GM18951 (cell line): ENCODE data around the gene DPP4.

ENCODE experiments used
- POLR2A ChIP-seq: IDR thresholded peaks from 4 replicates; pipeline ENCODE4 v1.6.1; 2011; ENCODE audit warnings: mild to moderate bottlenecking; ENCODE audit not compliant: insufficient read length, insufficient read depth; ENCODE audit errors: extremely low read depth
- in situ Hi-C: fragments of 300-500 bp; cut with MboI; formaldehyde crosslinking; loops from one replicate; pipeline ENCODE4 v1.12.0; 2022; ENCODE audit warnings: low sequenced_read_pairs, mixed read lengths, inconsistent platforms; ENCODE audit not compliant: unreplicated experiment

The DPP4 gene

DNA sequence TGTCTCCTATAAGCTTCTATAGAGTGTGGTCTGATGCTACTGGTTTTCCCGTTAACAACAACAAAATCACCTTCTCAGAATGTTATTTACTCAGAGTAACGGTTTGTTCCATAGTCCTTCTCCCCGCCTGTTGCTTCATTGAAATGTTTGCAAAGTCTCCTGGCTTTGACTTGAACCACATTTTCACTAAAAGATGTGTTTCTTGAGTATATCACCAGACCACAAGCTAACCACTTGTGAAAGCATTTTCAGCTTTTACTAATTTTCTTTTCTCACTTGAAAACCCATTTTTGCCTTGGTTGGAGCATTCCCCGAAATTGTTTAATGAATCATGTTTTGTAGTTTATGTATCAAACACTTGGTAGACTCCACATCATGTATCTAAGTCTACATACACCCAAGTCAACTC, 121.2 kb downstream of the DPP4 start:
- in situ Hi-C loops, result no loop called here
- TF ChIP-seq POLR2A, result no peak

DNA sequence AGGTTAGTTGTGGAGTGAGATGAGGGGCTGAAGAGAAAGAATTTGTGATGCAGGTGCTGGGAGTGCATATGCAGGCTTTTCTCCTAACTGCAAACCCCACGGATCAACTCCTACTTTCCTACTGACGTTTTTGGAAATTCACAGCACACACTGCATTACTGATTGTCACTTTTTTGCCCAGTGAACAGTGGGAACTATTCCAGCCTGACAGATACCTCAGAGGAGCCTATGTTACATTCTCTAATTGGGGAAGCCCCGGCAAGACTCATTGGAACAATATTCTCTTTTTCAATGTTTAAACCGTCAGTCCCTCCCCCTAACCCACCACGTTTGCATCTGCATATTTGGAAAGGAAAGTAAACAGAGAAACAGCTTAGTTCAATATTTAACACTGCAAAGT, 126.2 kb downstream of the DPP4 start:
- in situ Hi-C loops, result loop anchor here (5.0 kb wide), 1 partner anchor 361 kb away; no protein-coding TSS in a partner anchor
- no peak for TF ChIP-seq POLR2A

DNA sequence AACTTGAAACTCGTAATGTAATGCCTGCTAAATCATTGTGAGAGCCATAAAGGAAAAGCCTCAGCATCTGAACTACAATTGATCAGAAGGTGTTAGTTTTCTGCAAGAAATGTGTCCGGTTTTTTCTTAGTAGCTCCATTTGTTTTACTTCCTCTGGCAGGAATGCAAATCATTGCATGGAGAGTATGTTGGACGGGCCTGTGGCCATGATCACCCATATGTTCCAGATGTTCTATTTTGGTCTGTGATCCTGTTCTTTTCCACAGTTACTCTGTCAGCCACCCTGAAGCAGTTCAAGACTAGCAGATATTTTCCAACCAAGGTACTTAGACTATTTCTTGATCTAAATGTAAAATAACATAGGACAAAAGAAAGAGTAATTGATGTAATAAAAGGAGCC, 126.6 kb downstream of the DPP4 start:
- no peak for TF ChIP-seq POLR2A
- in situ Hi-C loops, result loop anchor here (5.0 kb wide), 1 partner anchor 360 kb away; no protein-coding TSS in a partner anchor

DNA sequence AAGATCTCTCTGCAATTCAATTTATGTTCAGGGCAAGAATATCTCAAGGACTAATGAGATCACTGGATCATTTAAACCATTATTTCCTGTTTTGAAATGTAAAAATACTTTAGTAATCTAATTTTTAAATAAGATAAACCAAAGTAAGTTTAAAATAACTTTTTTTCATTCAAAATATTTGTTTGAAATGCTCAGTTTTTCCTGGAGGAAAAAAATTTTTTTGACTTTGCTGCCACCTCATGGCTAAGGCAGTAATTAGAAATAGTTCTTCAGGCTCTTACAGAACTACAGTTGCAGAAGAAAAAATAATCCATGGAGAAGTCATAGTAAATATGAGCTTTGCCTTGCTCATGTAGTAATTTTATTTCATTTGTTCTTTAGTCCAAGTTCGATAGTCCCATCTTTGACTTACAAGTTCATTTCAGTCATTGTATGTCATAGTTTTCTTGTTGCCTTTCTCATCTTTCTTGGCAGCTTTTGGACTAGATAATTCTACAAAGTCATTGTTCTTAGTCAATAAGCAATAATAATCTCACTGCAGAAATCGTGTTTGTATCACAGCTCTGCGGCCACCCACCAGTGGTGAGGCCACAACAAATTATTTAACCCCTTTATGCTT, 127.4 kb downstream of the DPP4 start:
- TF ChIP-seq POLR2A, result no peak
- in situ Hi-C loops, result loop anchor here (5.0 kb wide), 1 partner anchor 359 kb away; no protein-coding TSS in a partner anchor

DNA sequence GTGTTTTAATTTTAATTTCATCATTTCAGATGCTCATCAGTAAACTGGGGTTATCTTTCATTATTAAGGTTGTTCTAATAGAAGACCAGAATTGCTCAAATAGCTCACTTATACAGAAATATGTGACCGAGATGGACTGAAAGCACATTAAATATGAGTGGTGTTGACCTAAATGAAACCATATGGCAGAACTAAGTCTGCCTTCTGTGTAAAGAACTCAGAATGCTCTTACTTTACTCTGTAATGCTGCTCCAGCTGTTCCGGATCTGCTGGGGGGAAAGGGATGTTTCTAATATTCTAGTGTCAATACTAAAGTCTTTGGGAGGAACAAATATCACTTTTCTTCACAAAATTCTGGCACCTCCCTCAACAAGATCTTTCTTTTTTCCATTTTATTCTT, 131.0 kb downstream of the DPP4 start:
- in situ Hi-C loops, result no loop called here
- TF ChIP-seq POLR2A, result no peak
